HepG2 (cell line): ENCODE results near the gene ATG2A. TPM values are rescaled to one million over a fixed set of nuclear protein-coding genes. Genes with fewer than 3 reads are reported as not detected.

Experiments used
- CHD2 ChIP-seq: IDR thresholded peaks from 2 replicates; pipeline ENCODE4 v1.6.1; 2011; ENCODE audit warnings: low read depth, low read length, improper control_type of control experiment
- GTF3A ChIP-seq: sonication (generic); formaldehyde crosslinking; conservative IDR thresholded peaks from 2 replicates; pipeline ENCODE4 v1.4.0; 2020; ENCODE audit warnings: mild to moderate bottlenecking, missing genetic modification reagents
- MEF2D ChIP-seq: sonication (generic); formaldehyde crosslinking; IDR thresholded peaks from 2 replicates; pipeline ENCODE4 v1.5.1; 2020; ENCODE audit warnings: mild to moderate bottlenecking, missing genetic modification reagents
- MXD1 ChIP-seq: sonication (generic); formaldehyde crosslinking; IDR thresholded peaks from 2 replicates; pipeline ENCODE4 v1.4.0; 2020; ENCODE audit warnings: mild to moderate bottlenecking, missing genetic modification reagents
- SAP130 ChIP-seq: IDR thresholded peaks from 2 replicates; pipeline ENCODE4 v1.6.1; 2016; ENCODE audit warnings: low read depth
- TARDBP ChIP-seq: sonication (generic); formaldehyde crosslinking; IDR thresholded peaks from 2 replicates; pipeline ENCODE4 v1.8.0; 2022; ENCODE audit warnings: mild to moderate bottlenecking, missing genetic modification reagents
- TCF7L2 ChIP-seq: IDR thresholded peaks from 2 replicates; pipeline ENCODE4 v1.6.1; 2011; ENCODE audit warnings: mild to moderate bottlenecking, low read depth, low read length, moderate library complexity
- ZFX ChIP-seq: sonication (generic); formaldehyde crosslinking; IDR thresholded peaks from 2 replicates; pipeline ENCODE4 v1.4.0; 2020; ENCODE audit warnings: mild to moderate bottlenecking, low read depth, missing genetic modification reagents, moderate library complexity
- ZNF274 ChIP-seq: sonication (generic); formaldehyde crosslinking; IDR thresholded peaks from 2 replicates; pipeline ENCODE4 v1.5.1; 2020; ENCODE audit warnings: mild to moderate bottlenecking, missing genetic modification reagents
- ZNF691 ChIP-seq: sonication (generic); formaldehyde crosslinking; IDR thresholded peaks from 2 replicates; pipeline ENCODE4 v1.4.0; 2020; ENCODE audit warnings: missing genetic modification reagents, low read depth, mild to moderate bottlenecking, borderline replicate concordance
- ZNF788 ChIP-seq: sonication (generic); formaldehyde crosslinking; IDR thresholded peaks from 2 replicates; pipeline ENCODE4 v1.5.0; 2020; ENCODE audit warnings: mild to moderate bottlenecking, missing genetic modification reagents, borderline replicate concordance
- polyA plus RNA-seq, 8 experiments: library from polyadenylated mRNA; depleted of rRNA in 3 of 8; stranded (reverse) in 7 of 8; unstranded in 1 of 8; fragments of >200 nt; fragmentation: Illumina TruSeq in 4 of 8; extraction: Trizol in 4 of 8; gene quantifications; 2 replicates each; pipeline versions ENCODE4 v1.2.1 to v1.2.3, GENCODE V29; 2011 to 2016; ENCODE audit warnings: low read depth in 4 of 8, missing spikeins in 1 of 8, mixed read lengths in 1 of 8; ENCODE audit not compliant: insufficient read depth in 1 of 8
- total RNA-seq, 5 experiments: library from RNA; depleted of rRNA; stranded (reverse); fragments of >200 nt; fragmentation: Illumina TruSeq; extraction: Trizol; gene quantifications; 2 replicates each; pipeline ENCODE4 v1.2.3, GENCODE V29; 2016; ENCODE audit warnings: low read depth in 1 of 5
- TF ChIP-seq, protein P1 (sequence below): sonication (generic); formaldehyde crosslinking; IDR thresholded peaks from 2 replicates; pipeline ENCODE4 v1.9.0; 2021; ENCODE audit warnings: mild to moderate bottlenecking, missing genetic modification reagents
- TF ChIP-seq, protein P2 (sequence below): sonication (generic); formaldehyde crosslinking; IDR thresholded peaks from 2 replicates; pipeline ENCODE4 v1.5.1; 2020; ENCODE audit warnings: mild to moderate bottlenecking, moderate library complexity, missing genetic modification reagents
- TF ChIP-seq, protein P3 (sequence below): conservative IDR thresholded peaks from 2 replicates; pipeline ENCODE4 v1.6.1; 2018; ENCODE audit warnings: missing genetic modification reagents

Gene ATG2A
- total and polyA plus RNA-seq, 2 of the 13 experiments (the other 11 are each of a cell fraction or from before 2014, with no cell fraction given): 6.7 to 8.0 TPM

GRCh38 chr11:64923944-64924909 is 7.2 kb upstream of the ATG2A start, which contains the start of gene PPP2R5B (continued):
- peak; percentile 25; the same call in 1 of the 2 replicates for TF ChIP-seq ZNF788 (CRISPR knock-in tag)
- 0 out of 2 replicates have a peak, but pooled peaks have one; percentile 46 for TF ChIP-seq ZNF691
- peak; percentile 55; the same call in 1 of the 2 replicates for TF ChIP-seq TARDBP (CRISPR knock-in tag)
- no peak for TF ChIP-seq TCF7L2
- TF ChIP-seq MEF2D (CRISPR knock-in tag): peak; percentile 35; the same call in 1 of the 2 replicates
- peak; percentile 47; the same call in 1 of the 2 replicates for TF ChIP-seq CHD2
- TF ChIP-seq GTF3A: no peak
- peak; percentile 94 for TF ChIP-seq SAP130 (CRISPR knock-in tag)
- peak; percentile 40; the same call in 1 of the 2 replicates for TF ChIP-seq MXD1
- TF ChIP-seq, protein P1, sequence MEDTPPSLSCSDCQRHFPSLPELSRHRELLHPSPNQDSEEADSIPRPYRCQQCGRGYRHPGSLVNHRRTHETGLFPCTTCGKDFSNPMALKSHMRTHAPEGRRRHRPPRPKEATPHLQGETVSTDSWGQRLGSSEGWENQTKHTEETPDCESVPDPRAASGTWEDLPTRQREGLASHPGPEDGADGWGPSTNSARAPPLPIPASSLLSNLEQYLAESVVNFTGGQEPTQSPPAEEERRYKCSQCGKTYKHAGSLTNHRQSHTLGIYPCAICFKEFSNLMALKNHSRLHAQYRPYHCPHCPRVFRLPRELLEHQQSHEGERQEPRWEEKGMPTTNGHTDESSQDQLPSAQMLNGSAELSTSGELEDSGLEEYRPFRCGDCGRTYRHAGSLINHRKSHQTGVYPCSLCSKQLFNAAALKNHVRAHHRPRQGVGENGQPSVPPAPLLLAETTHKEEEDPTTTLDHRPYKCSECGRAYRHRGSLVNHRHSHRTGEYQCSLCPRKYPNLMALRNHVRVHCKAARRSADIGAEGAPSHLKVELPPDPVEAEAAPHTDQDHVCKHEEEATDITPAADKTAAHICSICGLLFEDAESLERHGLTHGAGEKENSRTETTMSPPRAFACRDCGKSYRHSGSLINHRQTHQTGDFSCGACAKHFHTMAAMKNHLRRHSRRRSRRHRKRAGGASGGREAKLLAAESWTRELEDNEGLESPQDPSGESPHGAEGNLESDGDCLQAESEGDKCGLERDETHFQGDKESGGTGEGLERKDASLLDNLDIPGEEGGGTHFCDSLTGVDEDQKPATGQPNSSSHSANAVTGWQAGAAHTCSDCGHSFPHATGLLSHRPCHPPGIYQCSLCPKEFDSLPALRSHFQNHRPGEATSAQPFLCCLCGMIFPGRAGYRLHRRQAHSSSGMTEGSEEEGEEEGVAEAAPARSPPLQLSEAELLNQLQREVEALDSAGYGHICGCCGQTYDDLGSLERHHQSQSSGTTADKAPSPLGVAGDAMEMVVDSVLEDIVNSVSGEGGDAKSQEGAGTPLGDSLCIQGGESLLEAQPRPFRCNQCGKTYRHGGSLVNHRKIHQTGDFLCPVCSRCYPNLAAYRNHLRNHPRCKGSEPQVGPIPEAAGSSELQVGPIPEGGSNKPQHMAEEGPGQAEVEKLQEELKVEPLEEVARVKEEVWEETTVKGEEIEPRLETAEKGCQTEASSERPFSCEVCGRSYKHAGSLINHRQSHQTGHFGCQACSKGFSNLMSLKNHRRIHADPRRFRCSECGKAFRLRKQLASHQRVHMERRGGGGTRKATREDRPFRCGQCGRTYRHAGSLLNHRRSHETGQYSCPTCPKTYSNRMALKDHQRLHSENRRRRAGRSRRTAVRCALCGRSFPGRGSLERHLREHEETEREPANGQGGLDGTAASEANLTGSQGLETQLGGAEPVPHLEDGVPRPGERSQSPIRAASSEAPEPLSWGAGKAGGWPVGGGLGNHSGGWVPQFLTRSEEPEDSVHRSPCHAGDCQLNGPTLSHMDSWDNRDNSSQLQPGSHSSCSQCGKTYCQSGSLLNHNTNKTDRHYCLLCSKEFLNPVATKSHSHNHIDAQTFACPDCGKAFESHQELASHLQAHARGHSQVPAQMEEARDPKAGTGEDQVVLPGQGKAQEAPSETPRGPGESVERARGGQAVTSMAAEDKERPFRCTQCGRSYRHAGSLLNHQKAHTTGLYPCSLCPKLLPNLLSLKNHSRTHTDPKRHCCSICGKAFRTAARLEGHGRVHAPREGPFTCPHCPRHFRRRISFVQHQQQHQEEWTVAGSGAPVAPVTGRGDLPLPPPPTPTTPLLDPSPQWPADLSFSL (CRISPR knock-in tag): no peak
- TF ChIP-seq, protein P2, sequence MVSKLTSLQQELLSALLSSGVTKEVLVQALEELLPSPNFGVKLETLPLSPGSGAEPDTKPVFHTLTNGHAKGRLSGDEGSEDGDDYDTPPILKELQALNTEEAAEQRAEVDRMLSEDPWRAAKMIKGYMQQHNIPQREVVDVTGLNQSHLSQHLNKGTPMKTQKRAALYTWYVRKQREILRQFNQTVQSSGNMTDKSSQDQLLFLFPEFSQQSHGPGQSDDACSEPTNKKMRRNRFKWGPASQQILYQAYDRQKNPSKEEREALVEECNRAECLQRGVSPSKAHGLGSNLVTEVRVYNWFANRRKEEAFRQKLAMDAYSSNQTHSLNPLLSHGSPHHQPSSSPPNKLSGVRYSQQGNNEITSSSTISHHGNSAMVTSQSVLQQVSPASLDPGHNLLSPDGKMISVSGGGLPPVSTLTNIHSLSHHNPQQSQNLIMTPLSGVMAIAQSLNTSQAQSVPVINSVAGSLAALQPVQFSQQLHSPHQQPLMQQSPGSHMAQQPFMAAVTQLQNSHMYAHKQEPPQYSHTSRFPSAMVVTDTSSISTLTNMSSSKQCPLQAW (CRISPR knock-in tag): peak; percentile 79
- TF ChIP-seq, protein P3, sequence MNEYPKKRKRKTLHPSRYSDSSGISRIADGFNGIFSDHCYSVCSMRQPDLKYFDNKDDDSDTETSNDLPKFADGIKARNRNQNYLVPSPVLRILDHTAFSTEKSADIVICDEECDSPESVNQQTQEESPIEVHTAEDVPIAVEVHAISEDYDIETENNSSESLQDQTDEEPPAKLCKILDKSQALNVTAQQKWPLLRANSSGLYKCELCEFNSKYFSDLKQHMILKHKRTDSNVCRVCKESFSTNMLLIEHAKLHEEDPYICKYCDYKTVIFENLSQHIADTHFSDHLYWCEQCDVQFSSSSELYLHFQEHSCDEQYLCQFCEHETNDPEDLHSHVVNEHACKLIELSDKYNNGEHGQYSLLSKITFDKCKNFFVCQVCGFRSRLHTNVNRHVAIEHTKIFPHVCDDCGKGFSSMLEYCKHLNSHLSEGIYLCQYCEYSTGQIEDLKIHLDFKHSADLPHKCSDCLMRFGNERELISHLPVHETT (CRISPR knock-in tag): no peak; the same call in 1 of the 2 replicates
- peak; percentile 81 for TF ChIP-seq ZFX (CRISPR knock-in tag)
- no peak for TF ChIP-seq ZNF274 (CRISPR knock-in tag)
